H9 (cell line): ENCODE data around the gene GPR137B. TPM values are rescaled to one million over a fixed set of nuclear protein-coding genes. Genes with fewer than 3 reads are reported as not detected.

Experiments used
- DNase-seq: peaks from one replicate; pipeline ENCODE4 v3.0.0-alpha.2; 2017
- H2AFZ ChIP-seq: one replicate; pipeline ENCODE4 v1.6.1; 2013; ENCODE audit warnings: mild to moderate bottlenecking, low read length, control low read depth, moderate library complexity
- H2AK5ac ChIP-seq: 2 replicates; pipeline ENCODE4 v1.6.1; 2013; ENCODE audit warnings: low read length, control low read depth, mixed read lengths; ENCODE audit not compliant: insufficient read length
- H2BK120ac ChIP-seq: one replicate; pipeline ENCODE4 v1.6.1; 2013; ENCODE audit warnings: low read depth, mild to moderate bottlenecking, low read length, control low read depth, inconsistent platforms; ENCODE audit not compliant: poor library complexity, severe bottlenecking
- H2BK12ac ChIP-seq: 2 replicates; pipeline ENCODE4 v1.6.1; 2013; ENCODE audit warnings: low read length, control low read depth, mixed read lengths, low read depth; ENCODE audit not compliant: insufficient read length
- H2BK15ac ChIP-seq: 2 replicates; pipeline ENCODE4 v1.6.1; 2013; ENCODE audit warnings: low read depth, low read length, control low read depth
- H2BK20ac ChIP-seq: one replicate; pipeline ENCODE4 v1.6.1; 2013; ENCODE audit warnings: low read depth, mild to moderate bottlenecking, low read length, control low read depth, inconsistent platforms; ENCODE audit not compliant: poor library complexity, severe bottlenecking
- H2BK5ac ChIP-seq: 2 replicates; pipeline ENCODE4 v1.6.1; 2013; ENCODE audit warnings: low read length, control low read depth, mixed read lengths; ENCODE audit not compliant: insufficient read length
- H3K14ac ChIP-seq: 2 replicates; pipeline ENCODE4 v1.6.1; 2013; ENCODE audit warnings: low read length, control low read depth; ENCODE audit not compliant: insufficient read depth
- H3K18ac ChIP-seq: 2 replicates; pipeline ENCODE4 v1.6.1; 2013; ENCODE audit warnings: low read depth, mild to moderate bottlenecking, mixed read lengths, low read length, control low read depth; ENCODE audit not compliant: insufficient read length
- H3K23ac ChIP-seq: 2 replicates; pipeline ENCODE4 v1.6.1; 2013; ENCODE audit warnings: low read length, control low read depth, mixed read lengths, low read depth; ENCODE audit not compliant: insufficient read length
- H3K23me2 ChIP-seq: 2 replicates; pipeline ENCODE4 v1.6.1; 2013; ENCODE audit warnings: low read depth, mild to moderate bottlenecking, mixed read lengths, low read length, control low read depth; ENCODE audit not compliant: insufficient read length, poor library complexity, severe bottlenecking
- H3K27ac ChIP-seq: 2 replicates; pipeline ENCODE4 v1.5.1; 2013; ENCODE audit warnings: low read length, control low read depth, mixed read lengths, low read depth; ENCODE audit not compliant: insufficient read length
- H3K27me3 ChIP-seq: 2 replicates; pipeline ENCODE4 v1.6.1; 2013; ENCODE audit warnings: low read length, control low read depth, inconsistent platforms; ENCODE audit not compliant: insufficient read depth
- H3K4ac ChIP-seq: 2 replicates; pipeline ENCODE4 v1.6.1; 2013; ENCODE audit warnings: low read depth, mild to moderate bottlenecking, control low read depth, inconsistent platforms, low read length, moderate library complexity
- H3K4me1 ChIP-seq: 2 replicates; pipeline ENCODE4 v1.6.1; 2013; ENCODE audit warnings: low read length, control low read depth, inconsistent platforms; ENCODE audit not compliant: insufficient read depth
- H3K4me2 ChIP-seq: 2 replicates; pipeline ENCODE4 v1.6.1; 2013; ENCODE audit warnings: low read length, control low read depth, mixed read lengths; ENCODE audit not compliant: insufficient read length, insufficient read depth
- H3K56ac ChIP-seq: 2 replicates; pipeline ENCODE4 v1.6.1; 2013; ENCODE audit warnings: low read depth, mild to moderate bottlenecking, mixed read lengths, low read length, control low read depth; ENCODE audit not compliant: insufficient read length
- H3K79me1 ChIP-seq: 2 replicates; pipeline ENCODE4 v1.6.1; 2013; ENCODE audit warnings: low read depth, mild to moderate bottlenecking, moderate library complexity, low read length, control low read depth, inconsistent platforms; ENCODE audit not compliant: insufficient read depth, poor library complexity, severe bottlenecking
- H3K79me2 ChIP-seq: 2 replicates; pipeline ENCODE4 v1.6.1; 2013; ENCODE audit warnings: low read length, control low read depth, inconsistent platforms; ENCODE audit not compliant: insufficient read depth
- H3K9ac ChIP-seq: 2 replicates; pipeline ENCODE4 v1.6.1; 2013; ENCODE audit warnings: low read length, control low read depth, mixed read lengths; ENCODE audit not compliant: insufficient read length; ENCODE audit errors: extremely low read depth
- H3K9me3 ChIP-seq: one replicate; pipeline ENCODE4 v1.6.1; 2013; ENCODE audit warnings: low read depth, low read length, inconsistent platforms; ENCODE audit not compliant: control insufficient read depth
- H3T11ph ChIP-seq: one replicate; pipeline ENCODE4 v1.6.1; 2013; ENCODE audit warnings: mild to moderate bottlenecking, low read length, control low read depth, inconsistent platforms
- H4K20me1 ChIP-seq: one replicate; pipeline ENCODE4 v1.6.1; 2013; ENCODE audit not compliant: control insufficient read depth, insufficient read length, insufficient read depth
- H4K5ac ChIP-seq: 2 replicates; pipeline ENCODE4 v1.6.1; 2013; ENCODE audit warnings: low read depth, mild to moderate bottlenecking, mixed read lengths, low read length, control low read depth; ENCODE audit not compliant: insufficient read length
- H4K8ac ChIP-seq: replicated peaks from 2 replicates; pipeline ENCODE4 v1.6.1; 2013; ENCODE audit warnings: low read length, control low read depth, mixed read lengths, low read depth; ENCODE audit not compliant: insufficient read length
- H4K91ac ChIP-seq: 2 replicates; pipeline ENCODE4 v1.6.1; 2013; ENCODE audit warnings: low read depth, mild to moderate bottlenecking, moderate library complexity, mixed read lengths, low read length, control low read depth; ENCODE audit not compliant: insufficient read length
- H3K27ac Mint-ChIP-seq, 3 experiments: 2 replicates in 2 of 3; 3 replicates in 1 of 3; pipeline ENCODE4 v1.8.0; 2020 to 2021; ENCODE audit warnings: mixed read lengths in 3 of 3, mild to moderate bottlenecking in 1 of 3, moderate library complexity in 1 of 3
- H3K27me3 Mint-ChIP-seq: 2 replicates; pipeline ENCODE4 v1.8.0; 2021; ENCODE audit warnings: low read depth, mild to moderate bottlenecking, moderate library complexity, mixed read lengths
- H3K36me3 Mint-ChIP-seq, 3 experiments: 2 replicates in 2 of 3; 3 replicates in 1 of 3; pipeline ENCODE4 v1.8.0; 2020 to 2021; ENCODE audit warnings: low read depth in 3 of 3, mixed read lengths in 3 of 3; ENCODE audit not compliant: insufficient read depth in 1 of 3
- H3K4me1 Mint-ChIP-seq, 2 experiments: 2 replicates each; pipeline ENCODE4 v1.8.0; 2020; ENCODE audit warnings: mixed read lengths in 2 of 2
- H3K4me3 Mint-ChIP-seq, 2 experiments: 2 replicates in 1 of 2; 3 replicates in 1 of 2; pipeline ENCODE4 v1.8.0; 2020 to 2021; ENCODE audit warnings: mild to moderate bottlenecking in 2 of 2, mixed read lengths in 2 of 2, moderate library complexity in 1 of 2
- H3K9me3 Mint-ChIP-seq, 2 experiments: 2 replicates in 1 of 2; 3 replicates in 1 of 2; pipeline ENCODE4 v1.8.0; 2020; ENCODE audit warnings: mild to moderate bottlenecking in 2 of 2, mixed read lengths in 2 of 2, moderate library complexity in 1 of 2
- WGBS: extraction: QIAGEN DNeasy Blood & Tissue Kit; methylation state at CpG from one replicate; pipeline ENCODE4 v1.1.7; 2013; ENCODE audit warnings: missing lambda C conversion rate, low lambda C conversion rate, mixed read lengths; ENCODE audit not compliant: insufficient read length; ENCODE audit errors: extremely low coverage; 5-methylcytosine and 5-hydroxymethylcytosine counted together
- total RNA-seq: library from RNA; stranded (reverse); gene quantifications from 2 replicates; pipeline ENCODE4 v1.2.1, GENCODE V29; 2021
- TF ChIP-seq, protein P1 (sequence below): fragments of 200-600 bp; sonication (generic); conservative IDR thresholded peaks from 3 replicates; pipeline ENCODE4 v1.8.0; 2021; ENCODE audit warnings: antibody characterized with exemption, mild to moderate bottlenecking

GPR137B gene
- total RNA-seq, 1 experiment from 2014 or later: 5.9 TPM

DNA sequence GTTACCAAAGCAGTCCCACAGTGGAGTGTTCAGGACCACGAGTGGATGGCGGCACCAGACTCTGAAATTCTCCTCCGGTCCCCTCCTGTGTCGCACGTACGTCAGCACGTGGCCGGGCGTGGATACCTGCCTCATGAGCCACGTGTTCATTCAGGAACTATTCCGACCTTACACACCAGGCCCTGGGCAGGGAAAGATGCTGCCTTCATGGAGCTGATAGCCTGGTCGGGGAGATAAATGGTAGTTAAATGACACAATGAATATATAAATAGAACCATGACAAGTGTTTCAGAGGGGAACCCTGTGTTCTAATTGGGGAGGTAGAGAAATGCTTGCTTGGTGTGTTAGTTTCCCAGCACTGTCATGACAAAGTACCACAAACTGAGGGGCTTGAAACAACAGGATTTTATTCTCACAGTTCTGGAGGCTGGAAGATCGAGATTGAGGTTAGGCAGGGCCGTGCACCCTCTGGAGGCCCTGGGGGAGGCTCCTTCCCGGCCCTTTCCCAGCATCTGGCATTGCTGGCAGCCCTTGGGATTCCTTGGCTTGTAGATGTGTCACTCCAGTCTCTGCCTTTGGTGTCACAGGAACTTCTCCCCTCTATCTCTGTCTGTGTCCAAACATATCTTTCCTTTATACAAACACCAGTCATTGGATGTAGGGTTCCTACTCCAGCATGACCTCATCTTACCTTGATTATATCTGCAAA lies 28.9 kb upstream of the GPR137B start:
- Mint-ChIP-seq H3K27ac (no peak overlapping the region), H3K4me1 (0 out of 4 replicates have a peak, but pooled peaks cover 0 to 3% of the 10 kb centered on the region in 2 experiments), H3K27me3 (no peaks in the 10 kb centered on the region; the same call in 1 of the 2 replicates), H3K4me3 (no peak overlapping the region), H3K36me3 (no peaks in the 10 kb centered on the region), H3K9me3 (no peaks in the 10 kb centered on the region)
- Histone ChIP-seq H3K56ac (no peak overlapping the region), H4K91ac (no peak overlapping the region), H4K20me1 (no peaks in the 10 kb centered on the region), H3T11ph (no peak overlapping the region), H3K4ac (no peak overlapping the region), H2AK5ac (no peak overlapping the region), H3K79me1 (no peaks in the 10 kb centered on the region), H3K27ac (no peak overlapping the region), H4K5ac (no peak overlapping the region), H2BK15ac (no peak overlapping the region), H2BK120ac (no peak overlapping the region), H2BK5ac (no peak overlapping the region), H3K79me2 (no peaks in the 10 kb centered on the region), H2BK12ac (no peak overlapping the region), H4K8ac (no peak overlapping the region), H2BK20ac (no peak overlapping the region), H3K18ac (no peak overlapping the region), H3K23ac (no peak overlapping the region), H3K4me1 (no peaks in the 10 kb centered on the region), H3K4me2 (no peak overlapping the region), H3K27me3 (no peaks in the 10 kb centered on the region), H3K9me3 (no peaks in the 10 kb centered on the region), H3K9ac (no peak overlapping the region), H2AFZ (no peak overlapping the region), H3K14ac (no peak overlapping the region), H3K23me2 (no peaks in the 10 kb centered on the region)
- no peak for DNase-seq
- TF ChIP-seq, protein P1, sequence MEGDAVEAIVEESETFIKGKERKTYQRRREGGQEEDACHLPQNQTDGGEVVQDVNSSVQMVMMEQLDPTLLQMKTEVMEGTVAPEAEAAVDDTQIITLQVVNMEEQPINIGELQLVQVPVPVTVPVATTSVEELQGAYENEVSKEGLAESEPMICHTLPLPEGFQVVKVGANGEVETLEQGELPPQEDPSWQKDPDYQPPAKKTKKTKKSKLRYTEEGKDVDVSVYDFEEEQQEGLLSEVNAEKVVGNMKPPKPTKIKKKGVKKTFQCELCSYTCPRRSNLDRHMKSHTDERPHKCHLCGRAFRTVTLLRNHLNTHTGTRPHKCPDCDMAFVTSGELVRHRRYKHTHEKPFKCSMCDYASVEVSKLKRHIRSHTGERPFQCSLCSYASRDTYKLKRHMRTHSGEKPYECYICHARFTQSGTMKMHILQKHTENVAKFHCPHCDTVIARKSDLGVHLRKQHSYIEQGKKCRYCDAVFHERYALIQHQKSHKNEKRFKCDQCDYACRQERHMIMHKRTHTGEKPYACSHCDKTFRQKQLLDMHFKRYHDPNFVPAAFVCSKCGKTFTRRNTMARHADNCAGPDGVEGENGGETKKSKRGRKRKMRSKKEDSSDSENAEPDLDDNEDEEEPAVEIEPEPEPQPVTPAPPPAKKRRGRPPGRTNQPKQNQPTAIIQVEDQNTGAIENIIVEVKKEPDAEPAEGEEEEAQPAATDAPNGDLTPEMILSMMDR: no peak
- no CpG with 5 or more reads among the region's 15 CpGs for WGBS
